ENCODE data around the gene PLAC8L1. TPM values are rescaled to one million over a fixed set of nuclear protein-coding genes. Genes with fewer than 3 reads are reported as not detected.

Gene PLAC8L1
- total RNA-seq, 3 donors from 2014 or later, result 0.70 TPM; not detected in 2

GRCh38 chr5:146043722-146044121 lies 61.7 kb downstream of the PLAC8L1 start:
- no peaks in the 10 kb centered on the region for H3K9me3 ChIP-seq
- no peaks in the 10 kb centered on the region for H3K36me3 ChIP-seq (ENCODE audit: low read depth)
- ATAC-seq (no peak), DNase-seq (no peak)
- TF ChIP-seq, protein P1, sequence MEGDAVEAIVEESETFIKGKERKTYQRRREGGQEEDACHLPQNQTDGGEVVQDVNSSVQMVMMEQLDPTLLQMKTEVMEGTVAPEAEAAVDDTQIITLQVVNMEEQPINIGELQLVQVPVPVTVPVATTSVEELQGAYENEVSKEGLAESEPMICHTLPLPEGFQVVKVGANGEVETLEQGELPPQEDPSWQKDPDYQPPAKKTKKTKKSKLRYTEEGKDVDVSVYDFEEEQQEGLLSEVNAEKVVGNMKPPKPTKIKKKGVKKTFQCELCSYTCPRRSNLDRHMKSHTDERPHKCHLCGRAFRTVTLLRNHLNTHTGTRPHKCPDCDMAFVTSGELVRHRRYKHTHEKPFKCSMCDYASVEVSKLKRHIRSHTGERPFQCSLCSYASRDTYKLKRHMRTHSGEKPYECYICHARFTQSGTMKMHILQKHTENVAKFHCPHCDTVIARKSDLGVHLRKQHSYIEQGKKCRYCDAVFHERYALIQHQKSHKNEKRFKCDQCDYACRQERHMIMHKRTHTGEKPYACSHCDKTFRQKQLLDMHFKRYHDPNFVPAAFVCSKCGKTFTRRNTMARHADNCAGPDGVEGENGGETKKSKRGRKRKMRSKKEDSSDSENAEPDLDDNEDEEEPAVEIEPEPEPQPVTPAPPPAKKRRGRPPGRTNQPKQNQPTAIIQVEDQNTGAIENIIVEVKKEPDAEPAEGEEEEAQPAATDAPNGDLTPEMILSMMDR (IDR thresholded peaks at IDR 0.05), result no peak
- intact Hi-C loops (cut with DNase I, micrococcal nuclease), result no loop called here
- peaks cover 44% of the 10 kb centered on the region for H3K4me1 ChIP-seq (ENCODE audit: low read depth)
- H3K4me3 ChIP-seq, result no peak overlapping the region

GRCh38 chr5:146042628-146043279 lies 62.6 kb downstream of the PLAC8L1 start:
- no peaks in the 10 kb centered on the region for H3K9me3 ChIP-seq
- peak; percentile 27 to 57 (median 51) for DNase-seq
- H3K36me3 ChIP-seq (ENCODE audit: low read depth), result no peaks in the 10 kb centered on the region
- no peak overlapping the region for H3K4me3 ChIP-seq
- TF ChIP-seq, protein P1 (IDR thresholded peaks at IDR 0.05), result no peak
- intact Hi-C loops (cut with DNase I, micrococcal nuclease), result no loop called here
- peak; percentile 60 for ATAC-seq
- peaks cover 38% of the 10 kb centered on the region for H3K4me1 ChIP-seq (ENCODE audit: low read depth)

- TF ChIP-seq, protein P1 (IDR thresholded peaks at IDR 0.05), result no peak
- DNase-seq (no peak), ATAC-seq (peak; percentile 34)
- Histone ChIP-seq H3K9me3 (no peaks in the 10 kb centered on the region), H3K36me3 (ENCODE audit: low read depth) (no peaks in the 10 kb centered on the region), H3K4me1 (ENCODE audit: low read depth) (peaks cover 33% of the 10 kb centered on the region), H3K4me3 (no peak overlapping the region)
- intact Hi-C loops (cut with DNase I, micrococcal nuclease), result no loop called here
Measured at GRCh38 chr5:146041180-146041789, 64.1 kb downstream of the PLAC8L1 start.

DNA sequence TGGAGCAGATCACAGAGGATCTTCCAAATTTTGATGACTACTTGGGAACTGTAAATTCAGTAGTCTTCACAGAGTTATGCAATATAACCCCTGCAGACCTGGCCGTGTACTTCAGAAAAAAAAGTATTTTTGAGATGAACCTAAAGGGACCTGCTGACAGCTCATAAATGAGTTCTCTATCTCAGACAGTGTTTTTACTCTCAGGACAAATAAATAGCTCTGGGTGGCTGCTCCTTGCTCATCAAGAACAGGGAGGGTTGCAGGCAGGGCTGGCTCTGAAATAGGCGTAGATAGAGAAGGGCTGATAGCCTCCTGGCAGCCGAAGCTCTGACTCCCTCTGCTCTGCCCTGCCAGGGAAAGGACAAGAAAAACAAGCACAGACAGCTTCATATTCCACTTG lies 64.8 kb downstream of the PLAC8L1 start:
- no peaks in the 10 kb centered on the region for H3K36me3 ChIP-seq (ENCODE audit: low read depth)
- peak in 2 of 3 donors; percentile 23 to 46 for DNase-seq
- TF ChIP-seq, protein P1 (IDR thresholded peaks at IDR 0.05), result no peak
- H3K9me3 ChIP-seq, result no peaks in the 10 kb centered on the region
- peaks cover 33% of the 10 kb centered on the region for H3K4me1 ChIP-seq (ENCODE audit: low read depth)
- intact Hi-C loops (cut with DNase I, micrococcal nuclease), result no loop called here
- ATAC-seq, result peak; percentile 50
- no peak overlapping the region for H3K4me3 ChIP-seq

GRCh38 chr5:146039420-146039819 lies 66.0 kb downstream of the PLAC8L1 start:
- intact Hi-C loops (cut with DNase I, micrococcal nuclease), result no loop called here
- ATAC-seq (peak; percentile 80), DNase-seq (peak in 1 of 3 donors; percentile 43)
- H3K36me3 ChIP-seq (ENCODE audit: low read depth), result no peaks in the 10 kb centered on the region
- TF ChIP-seq, protein P1 (IDR thresholded peaks at IDR 0.05), result no peak
- H3K4me1 ChIP-seq (ENCODE audit: low read depth), result peaks cover 33% of the 10 kb centered on the region
- H3K9me3 ChIP-seq, result no peaks in the 10 kb centered on the region
- H3K4me3 ChIP-seq, result no peak overlapping the region

Data from mucosa of descending colon (tissue), 3 donors.